Measurements from ENCODE around the gene CASTOR1.

CASTOR1 gene

GRCh38 chr22:30294830-30295229 lies 5.5 kb upstream of the CASTOR1 start:
- no peak for DNase-seq (ENCODE audit: low read depth)
- no peak for TF ChIP-seq CTCF (IDR thresholded peaks at IDR 0.05; ENCODE audit: low read depth, low read length, missing control alignments)
- H3K4me3 ChIP-seq (ENCODE audit: low read depth, low read length): no peak overlapping the region

- no peak for TF ChIP-seq CTCF (IDR thresholded peaks at IDR 0.05; ENCODE audit: low read depth, low read length, missing control alignments)
- H3K4me3 ChIP-seq (ENCODE audit: low read depth, low read length): no peak overlapping the region
- no peak for DNase-seq (ENCODE audit: low read depth)
These were observed 4.8 kb upstream of the CASTOR1 start for GRCh38 chr22:30294066-30294465.

GRCh38 chr22:30293026-30293425 lies 3.7 kb upstream of the CASTOR1 start:
- no peak overlapping the region for H3K4me3 ChIP-seq (ENCODE audit: low read depth, low read length)
- DNase-seq (ENCODE audit: low read depth): no peak
- TF ChIP-seq CTCF (IDR thresholded peaks at IDR 0.05; ENCODE audit: low read depth, low read length, missing control alignments): no peak

GRCh38 chr22:30292069-30292970 lies 3.0 kb upstream of the CASTOR1 start:
- DNase-seq (ENCODE audit: low read depth): no peak
- no peak for TF ChIP-seq CTCF (IDR thresholded peaks at IDR 0.05; ENCODE audit: low read depth, low read length, missing control alignments)
- no peak overlapping the region for H3K4me3 ChIP-seq (ENCODE audit: low read depth, low read length)

GRCh38 chr22:30291058-30291892 lies 2.0 kb upstream of the CASTOR1 start:
- TF ChIP-seq CTCF (IDR thresholded peaks at IDR 0.05; ENCODE audit: low read depth, low read length, missing control alignments): no peak
- no peak for DNase-seq (ENCODE audit: low read depth)
- no peak overlapping the region for H3K4me3 ChIP-seq (ENCODE audit: low read depth, low read length)

GRCh38 chr22:30290342-30291057 lies 1.2 kb upstream of the CASTOR1 start:
- no peak for DNase-seq (ENCODE audit: low read depth)
- no peak overlapping the region for H3K4me3 ChIP-seq (ENCODE audit: low read depth, low read length)

More at GRCh38 chr22:30290342-30291057, 1.2 kb upstream of the CASTOR1 start:
- TF ChIP-seq CTCF (IDR thresholded peaks at IDR 0.05; ENCODE audit: low read depth, low read length, missing control alignments): no peak

All from GM12864 (cell line).